Liver (tissue), 3 donors: ENCODE results near the gene NTNG1.

ENCODE experiments used
- GABPA ChIP-seq, 2 donors: IDR thresholded peaks in 1 of 2; conservative IDR thresholded peaks in 1 of 2; 2 replicates each; pipeline ENCODE4 v1.6.1; 2016; ENCODE audit warnings: antibody characterized with exemption in 2 of 2, mild to moderate bottlenecking in 1 of 2, moderate library complexity in 1 of 2
- JUND ChIP-seq, 2 donors: IDR thresholded peaks; 2 replicates each; pipeline ENCODE4 v1.6.1; 2016; ENCODE audit warnings: antibody characterized with exemption in 2 of 2
- RAD21 ChIP-seq, 2 donors: IDR thresholded peaks; 2 replicates each; pipeline ENCODE4 v1.6.1; 2016; ENCODE audit warnings: antibody characterized with exemption in 2 of 2, mild to moderate bottlenecking in 2 of 2
- TAF1 ChIP-seq: conservative IDR thresholded peaks from 2 replicates; pipeline ENCODE4 v1.6.1; 2016; ENCODE audit warnings: antibody characterized with exemption, mild to moderate bottlenecking
- TF ChIP-seq, protein P1 (sequence below): fragments of 150-350 bp; IDR thresholded peaks from 2 replicates; pipeline ENCODE4 v1.5.1; 2017; ENCODE audit warnings: improper control_type of control experiment, low read depth, low read length; ENCODE audit not compliant: missing input control
- donor health status: healthy.
- donor health status: healthy.

DNA sequence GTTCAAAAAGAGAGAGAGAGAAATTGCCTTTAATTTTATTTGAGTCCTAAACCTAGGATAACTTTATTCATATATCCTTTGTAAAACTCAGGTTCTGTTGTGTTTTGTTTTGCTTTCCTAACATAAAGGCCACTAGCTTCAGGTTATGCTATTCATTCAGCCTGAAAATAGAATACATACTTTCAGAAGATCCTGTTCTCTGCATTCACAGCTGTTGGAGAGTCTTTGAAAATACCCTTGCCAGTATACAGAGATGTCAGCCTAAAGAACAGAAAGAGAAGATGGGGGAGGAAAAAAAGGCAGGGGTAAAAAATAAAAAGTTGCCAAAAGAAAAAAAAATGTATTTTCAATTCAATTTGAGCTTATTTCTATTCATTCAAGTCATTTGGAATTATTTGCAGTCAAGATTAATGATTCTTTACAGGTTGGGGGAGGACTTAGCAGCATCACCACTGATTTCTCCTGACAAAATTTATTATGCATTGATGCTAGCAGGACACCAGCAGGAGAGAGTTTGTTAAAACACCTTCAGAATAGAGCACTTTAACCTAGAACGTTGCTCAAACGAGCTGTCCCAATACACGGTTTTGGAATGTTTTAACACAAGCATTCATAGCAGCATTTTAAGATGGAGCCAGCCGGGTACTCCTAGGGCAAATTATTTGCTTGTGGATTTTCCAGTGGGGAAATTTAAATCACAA lies 318.5 kb downstream of the NTNG1 start:
- TF ChIP-seq, protein P1, sequence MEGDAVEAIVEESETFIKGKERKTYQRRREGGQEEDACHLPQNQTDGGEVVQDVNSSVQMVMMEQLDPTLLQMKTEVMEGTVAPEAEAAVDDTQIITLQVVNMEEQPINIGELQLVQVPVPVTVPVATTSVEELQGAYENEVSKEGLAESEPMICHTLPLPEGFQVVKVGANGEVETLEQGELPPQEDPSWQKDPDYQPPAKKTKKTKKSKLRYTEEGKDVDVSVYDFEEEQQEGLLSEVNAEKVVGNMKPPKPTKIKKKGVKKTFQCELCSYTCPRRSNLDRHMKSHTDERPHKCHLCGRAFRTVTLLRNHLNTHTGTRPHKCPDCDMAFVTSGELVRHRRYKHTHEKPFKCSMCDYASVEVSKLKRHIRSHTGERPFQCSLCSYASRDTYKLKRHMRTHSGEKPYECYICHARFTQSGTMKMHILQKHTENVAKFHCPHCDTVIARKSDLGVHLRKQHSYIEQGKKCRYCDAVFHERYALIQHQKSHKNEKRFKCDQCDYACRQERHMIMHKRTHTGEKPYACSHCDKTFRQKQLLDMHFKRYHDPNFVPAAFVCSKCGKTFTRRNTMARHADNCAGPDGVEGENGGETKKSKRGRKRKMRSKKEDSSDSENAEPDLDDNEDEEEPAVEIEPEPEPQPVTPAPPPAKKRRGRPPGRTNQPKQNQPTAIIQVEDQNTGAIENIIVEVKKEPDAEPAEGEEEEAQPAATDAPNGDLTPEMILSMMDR, result no peak
- TF ChIP-seq GABPA (IDR thresholded peaks at IDR 0.05 in 1 of 2, conservative IDR thresholded peaks at IDR 0.05 in 1 of 2) (no peak), RAD21 (IDR thresholded peaks at IDR 0.05) (no peak), TAF1 (no peak), JUND (IDR thresholded peaks at IDR 0.05) (no peak)
